ENCODE measurements around the gene HMOX2.
A peak's percentile ranks its signal among the peaks of the same experiment; 100 is the strongest.

DNA sequence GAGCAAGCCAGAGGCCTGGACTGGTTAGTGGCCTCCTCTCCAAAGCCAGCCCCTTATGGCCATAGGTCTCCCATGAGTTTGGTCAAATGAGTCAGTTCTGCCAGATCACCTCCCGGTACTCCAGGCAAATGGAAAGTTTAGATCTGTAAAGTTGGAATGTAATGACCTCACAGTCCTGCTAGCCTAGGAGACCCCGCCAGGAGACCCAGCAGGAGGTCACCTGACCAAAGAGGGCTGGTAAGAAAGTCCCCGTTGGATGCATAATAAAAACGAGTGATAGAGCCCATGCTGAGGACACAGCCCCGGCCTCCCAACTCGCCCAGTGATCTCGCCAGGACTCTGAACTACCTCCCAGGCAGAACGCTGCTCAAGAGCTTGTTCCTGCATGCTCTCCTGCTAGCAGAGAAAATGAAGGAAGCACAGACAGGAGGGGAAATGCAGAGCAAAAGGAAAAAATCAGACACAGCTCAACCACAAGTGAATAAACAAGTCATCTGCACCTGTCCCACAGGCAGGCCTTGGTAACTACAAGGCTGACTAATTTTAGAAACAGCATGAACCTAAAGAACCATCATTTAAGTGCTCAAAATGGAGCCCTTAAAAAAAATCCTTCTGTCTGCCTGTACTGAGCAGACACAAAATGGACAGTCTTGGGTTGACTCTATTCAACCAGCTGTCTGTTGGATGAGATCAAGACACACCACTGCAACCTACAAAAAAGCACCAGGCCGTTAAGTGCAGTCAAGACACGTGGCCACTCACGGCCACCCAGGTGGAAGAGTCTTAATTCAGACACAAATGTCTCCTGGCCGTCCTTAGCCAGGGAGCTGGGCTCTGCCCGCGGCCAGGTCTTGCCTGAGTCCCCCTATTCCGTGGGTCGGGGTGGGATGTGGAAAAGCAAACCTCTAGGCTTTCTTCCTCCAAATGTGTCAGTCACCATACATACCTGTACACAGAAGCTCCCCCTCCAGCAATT lies 53.2 kb downstream of the HMOX2 start:
- TF ChIP-seq, protein P1, sequence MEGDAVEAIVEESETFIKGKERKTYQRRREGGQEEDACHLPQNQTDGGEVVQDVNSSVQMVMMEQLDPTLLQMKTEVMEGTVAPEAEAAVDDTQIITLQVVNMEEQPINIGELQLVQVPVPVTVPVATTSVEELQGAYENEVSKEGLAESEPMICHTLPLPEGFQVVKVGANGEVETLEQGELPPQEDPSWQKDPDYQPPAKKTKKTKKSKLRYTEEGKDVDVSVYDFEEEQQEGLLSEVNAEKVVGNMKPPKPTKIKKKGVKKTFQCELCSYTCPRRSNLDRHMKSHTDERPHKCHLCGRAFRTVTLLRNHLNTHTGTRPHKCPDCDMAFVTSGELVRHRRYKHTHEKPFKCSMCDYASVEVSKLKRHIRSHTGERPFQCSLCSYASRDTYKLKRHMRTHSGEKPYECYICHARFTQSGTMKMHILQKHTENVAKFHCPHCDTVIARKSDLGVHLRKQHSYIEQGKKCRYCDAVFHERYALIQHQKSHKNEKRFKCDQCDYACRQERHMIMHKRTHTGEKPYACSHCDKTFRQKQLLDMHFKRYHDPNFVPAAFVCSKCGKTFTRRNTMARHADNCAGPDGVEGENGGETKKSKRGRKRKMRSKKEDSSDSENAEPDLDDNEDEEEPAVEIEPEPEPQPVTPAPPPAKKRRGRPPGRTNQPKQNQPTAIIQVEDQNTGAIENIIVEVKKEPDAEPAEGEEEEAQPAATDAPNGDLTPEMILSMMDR (IDR thresholded peaks at IDR 0.05) = peak in 3 of 6 experiments; percentile 27 to 38 (median 28)
- no peak for TF ChIP-seq POLR2A (IDR thresholded peaks at IDR 0.05)
